A549 treated with AZD2906 at 1 μM for 4 hours (cell line): ENCODE measurements around the gene BET1L. TPM values are rescaled to one million over a fixed set of nuclear protein-coding genes. Genes with fewer than 3 reads are reported as not detected.

Experiments
- total RNA-seq: library from RNA; stranded (reverse); fragments of 200-300 nt; extraction: Qiagen RNA extraction; gene quantifications from 5 replicates; pipeline ENCODE4 v1.2.3, GENCODE V29; 2022

Gene BET1L, protein sequence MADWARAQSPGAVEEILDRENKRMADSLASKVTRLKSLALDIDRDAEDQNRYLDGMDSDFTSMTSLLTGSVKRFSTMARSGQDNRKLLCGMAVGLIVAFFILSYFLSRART
- total RNA-seq = 41.3 to 47.1 TPM (median 45.4 TPM) in 5 replicates

GRCh38 chr11:207208-207862 is at the start of gene BET1L, which contains the start of gene RIC8A:
Gene BET1L, minus strand, starts transcription at chr11:207399. Its CDS starts 78 bp downstream, at chr11:207321.
Gene RIC8A, plus strand, starts transcription at chr11:207708. Its CDS starts 1,147 bp downstream, at chr11:208855.

GRCh38 chr11:236774-237767 is 29.9 kb upstream of the BET1L start, which contains the start of gene PSMD13:
Gene PSMD13, plus strand, starts transcription at chr11:236976. Its CDS starts 74 bp downstream, at chr11:237050.

DNA sequence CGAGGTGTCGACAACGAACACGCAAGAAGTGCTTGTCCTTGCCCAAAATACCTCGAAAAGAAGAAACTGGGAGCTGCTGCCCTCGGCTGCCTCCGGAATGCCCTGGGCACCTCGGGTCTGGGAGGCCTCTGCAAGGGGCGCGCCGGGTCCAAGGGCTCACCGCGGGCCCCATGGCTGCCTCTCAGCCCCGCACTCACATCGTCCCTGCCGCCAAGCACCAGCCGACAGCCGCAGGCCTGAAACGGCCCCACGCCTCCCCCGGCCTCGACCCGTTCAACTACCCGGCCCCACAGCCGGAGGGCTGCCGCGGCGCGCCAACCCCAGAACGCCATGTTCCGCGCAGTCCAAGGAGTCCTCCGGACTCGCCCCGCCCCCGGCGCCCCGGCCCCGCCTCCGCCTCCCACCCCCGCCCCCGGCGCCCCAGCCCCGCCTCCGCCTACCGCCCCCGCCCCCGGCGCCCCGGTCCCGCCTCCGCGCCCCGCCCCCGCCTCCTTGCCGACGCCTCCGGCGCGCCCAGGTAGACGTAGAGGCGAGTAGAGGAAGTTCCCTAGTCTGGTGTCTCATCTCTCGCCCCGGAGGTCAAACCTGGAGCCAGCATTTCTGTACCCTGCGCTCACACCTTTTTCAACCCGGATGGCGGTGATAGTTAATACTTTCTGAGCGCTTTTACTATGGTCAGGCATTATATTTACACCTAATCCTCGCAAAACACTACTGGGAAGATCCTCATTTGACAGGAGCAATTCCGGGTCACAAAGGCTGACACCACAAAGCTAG is 29.0 kb upstream of the BET1L start, which contains the start of gene SIRT3:
Gene SIRT3 (minus strand): TSS at position 346 of the 777 bp plus-strand sequence. CDS start 14 bp downstream, at position 332.

GRCh38 chr11:192674-193128 is 14.5 kb downstream of the BET1L start, which contains the start of gene SCGB1C1:
Gene SCGB1C1, plus strand, starts transcription at chr11:193078. Its CDS starts 22 bp downstream, at chr11:193100.

Other genes with a start within 250 kb of the BET1L start
- not detected in 5 replicates for gene SCGB1C1, start 14.3 kb downstream of the BET1L start, total RNA-seq
- gene RIC8A, start 309 bp upstream of the BET1L start, total RNA-seq = 118 to 135 TPM (median 122 TPM) in 5 replicates
- gene SIRT3, start 28.9 kb upstream of the BET1L start, total RNA-seq = 18.3 to 23.6 TPM (median 22.7 TPM) in 5 replicates
- 157 to 204 TPM (median 164 TPM) in 5 replicates for gene PSMD13, start 29.6 kb upstream of the BET1L start, total RNA-seq
- gene NLRP6, start 71.0 kb upstream of the BET1L start, total RNA-seq = 0.03 TPM in 1 of 5 replicates, not detected in the others
- 6.1 to 13.2 TPM (median 9.8 TPM) in 5 replicates for gene PGGHG, start 81.7 kb upstream of the BET1L start, total RNA-seq
- gene IFITM5, start 92.1 kb upstream of the BET1L start, total RNA-seq = not detected in 5 replicates
- gene IFITM2, start 100.4 kb upstream of the BET1L start, total RNA-seq = 57.4 to 69.3 TPM (median 61.5 TPM) in 5 replicates
- 0.26 to 0.37 TPM (median 0.29 TPM) in 5 replicates for gene IFITM1, start 106.6 kb upstream of the BET1L start, total RNA-seq
- 19.8 to 37.9 TPM (median 31.0 TPM) in 5 replicates for gene IFITM3, start 113.5 kb upstream of the BET1L start, total RNA-seq
- gene B4GALNT4, start 162.1 kb upstream of the BET1L start, total RNA-seq = 9.8 to 19.5 TPM (median 14.0 TPM) in 5 replicates
- 30.1 to 40.1 TPM (median 38.2 TPM) in 5 replicates for gene PKP3, start 186.8 kb upstream of the BET1L start, total RNA-seq
- 57.4 to 92.9 TPM (median 91.1 TPM) in 5 replicates for gene SIGIRR, start 207.6 kb upstream of the BET1L start, total RNA-seq
- gene ANO9, start 234.6 kb upstream of the BET1L start, total RNA-seq = 0.44 to 1.1 TPM (median 0.70 TPM) in 5 replicates
- gene PTDSS2, start 242.9 kb upstream of the BET1L start, total RNA-seq = 34.6 to 45.9 TPM (median 44.3 TPM) in 5 replicates